SK-MEL-5 (cell line): ENCODE data around the gene ST6GALNAC5. TPM values are rescaled to one million over a fixed set of nuclear protein-coding genes. Genes with fewer than 3 reads are reported as not detected.

Experiments used
- DNase-seq: peaks from one replicate; pipeline ENCODE4 v3.0.0-alpha.2; 2016; ENCODE audit warnings: low read depth, low spot score
- in situ Hi-C: cut with HindIII; loops from 2 replicates; pipeline ENCODE4 v1.10.0; 2016; ENCODE audit warnings: low sequenced_read_pairs, high pct_unique_total_duplicates, low pct_unique_long_range_greater_than_20kb
- total RNA-seq: library from RNA; depleted of rRNA; stranded (reverse); fragments of >200 nt; shearing (Covaris generic); gene quantifications from 2 replicates; pipeline ENCODE4 v1.2.3, GENCODE V29; 2014

Gene ST6GALNAC5
- total RNA-seq, 1 experiment from 2014 or later = 2.1 TPM

DNA sequence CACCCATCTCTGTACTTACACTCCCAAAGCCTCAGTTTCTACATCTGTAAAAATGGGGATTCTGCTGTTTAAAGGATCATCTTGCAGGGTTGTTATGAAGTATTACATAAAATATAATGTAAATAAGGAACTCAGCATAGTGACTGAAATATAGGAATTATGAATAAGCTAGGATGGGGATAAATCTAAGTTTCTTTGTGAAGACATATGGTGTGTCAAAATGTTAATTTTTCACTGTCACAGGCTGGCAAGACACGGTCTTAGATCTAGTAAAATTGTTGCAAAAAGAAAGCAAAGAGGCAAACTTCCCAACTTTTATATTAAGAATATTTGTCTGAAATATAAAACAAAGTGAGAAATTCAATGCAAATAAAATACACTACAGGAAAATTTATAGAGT, 42.0 kb downstream of the ST6GALNAC5 start:
- in situ Hi-C loops = no loop called here
- DNase-seq = no peak

DNA sequence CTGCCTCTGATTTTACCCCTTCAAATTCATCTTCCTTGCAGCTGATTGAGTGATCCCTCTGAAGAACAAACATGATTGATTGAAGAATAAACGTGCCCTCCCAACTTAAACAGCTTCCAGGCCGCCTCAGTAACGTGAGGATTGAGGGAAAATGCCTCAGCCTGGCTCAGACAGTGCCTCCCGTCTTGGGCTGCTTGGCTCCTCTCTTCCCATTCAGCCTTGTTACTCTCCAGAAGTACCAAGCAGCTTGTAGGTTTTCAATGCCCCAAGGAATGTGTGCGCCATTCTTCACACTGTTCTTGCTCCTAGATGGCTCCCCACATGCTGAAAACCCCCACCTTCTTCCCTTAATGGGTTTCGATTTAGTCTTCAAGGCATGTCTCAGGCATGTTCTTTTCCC, 51.8 kb downstream of the ST6GALNAC5 start:
- in situ Hi-C loops = no loop called here
- DNase-seq = no peak

DNA sequence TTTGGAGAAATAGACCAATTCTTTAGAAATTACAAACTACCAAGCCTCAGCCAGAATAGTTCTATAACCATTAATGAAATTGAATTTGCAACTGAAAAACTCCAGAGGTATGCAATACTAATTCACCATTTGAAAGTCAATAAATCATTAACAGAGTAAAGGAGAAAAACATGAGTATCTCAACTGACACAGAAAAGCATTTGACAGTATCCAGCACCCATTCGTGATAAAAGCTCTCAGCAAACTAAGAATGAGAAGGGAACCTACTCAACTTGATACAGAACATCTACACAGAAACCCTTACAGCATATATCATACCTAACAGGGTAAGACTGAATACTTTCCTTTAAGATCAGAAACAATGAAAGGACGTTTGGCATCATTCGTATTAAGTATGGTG, 54.3 kb downstream of the ST6GALNAC5 start:
- DNase-seq = no peak
- in situ Hi-C loops = no loop called here

DNA sequence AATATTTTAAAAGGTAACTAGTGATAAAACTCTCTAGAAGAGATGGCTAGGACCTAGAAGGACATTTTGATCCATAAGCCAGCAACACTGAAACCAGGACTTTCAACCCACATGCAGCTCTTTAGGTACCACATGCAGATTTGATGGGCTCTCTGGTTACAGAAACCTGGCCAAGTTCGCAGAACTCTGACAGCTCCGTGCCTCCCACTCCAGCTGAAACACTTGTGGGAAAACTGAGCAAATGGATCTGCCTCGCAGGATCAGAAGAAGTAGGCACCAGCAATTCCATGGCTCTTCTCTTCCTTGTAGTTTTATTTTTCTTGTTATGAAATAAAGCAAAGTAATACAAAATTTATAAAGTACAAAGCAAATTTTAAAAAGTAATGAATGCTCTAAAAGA, 58.5 kb downstream of the ST6GALNAC5 start:
- in situ Hi-C loops = no loop called here
- no peak for DNase-seq

DNA sequence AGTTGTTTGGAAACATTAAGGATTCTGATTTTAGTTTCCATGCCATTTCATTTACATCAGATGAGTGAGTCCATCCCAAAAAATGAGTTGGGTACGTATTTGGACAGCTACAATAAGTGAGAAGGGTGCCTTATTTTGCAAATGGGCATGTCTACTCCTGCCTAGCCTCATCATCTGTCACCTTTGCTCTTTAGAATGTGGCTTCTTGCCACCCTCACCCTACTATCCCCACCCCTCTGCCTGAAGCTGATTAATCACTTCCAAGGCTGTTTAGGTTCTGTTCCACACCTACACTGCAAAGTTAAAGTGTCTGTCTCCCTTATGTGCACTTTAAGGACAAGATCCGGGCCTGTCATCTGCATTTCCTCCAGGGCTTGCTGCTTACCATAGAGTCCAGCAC, 61.2 kb downstream of the ST6GALNAC5 start:
- in situ Hi-C loops = no loop called here
- DNase-seq = no peak

DNA sequence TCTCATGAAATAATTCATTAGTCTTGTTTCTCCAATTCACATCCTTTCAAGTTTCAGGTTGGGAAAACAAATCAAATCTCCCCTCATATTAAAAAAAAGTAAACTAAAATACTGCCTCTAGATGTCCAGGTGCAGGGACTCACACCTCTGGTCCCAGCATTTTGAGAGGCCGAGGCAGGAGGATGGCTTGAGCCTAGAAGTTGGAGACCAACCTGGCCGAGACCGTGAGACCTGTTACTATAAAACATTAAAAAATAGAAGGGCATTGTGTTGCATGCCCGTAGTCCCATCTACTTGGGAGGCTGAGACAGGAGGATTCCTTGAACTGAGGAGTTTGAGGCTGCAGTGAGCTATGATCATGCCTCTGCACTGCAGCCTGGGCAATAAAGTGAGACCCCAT, 61.9 kb downstream of the ST6GALNAC5 start:
- in situ Hi-C loops = no loop called here
- no peak for DNase-seq

DNA sequence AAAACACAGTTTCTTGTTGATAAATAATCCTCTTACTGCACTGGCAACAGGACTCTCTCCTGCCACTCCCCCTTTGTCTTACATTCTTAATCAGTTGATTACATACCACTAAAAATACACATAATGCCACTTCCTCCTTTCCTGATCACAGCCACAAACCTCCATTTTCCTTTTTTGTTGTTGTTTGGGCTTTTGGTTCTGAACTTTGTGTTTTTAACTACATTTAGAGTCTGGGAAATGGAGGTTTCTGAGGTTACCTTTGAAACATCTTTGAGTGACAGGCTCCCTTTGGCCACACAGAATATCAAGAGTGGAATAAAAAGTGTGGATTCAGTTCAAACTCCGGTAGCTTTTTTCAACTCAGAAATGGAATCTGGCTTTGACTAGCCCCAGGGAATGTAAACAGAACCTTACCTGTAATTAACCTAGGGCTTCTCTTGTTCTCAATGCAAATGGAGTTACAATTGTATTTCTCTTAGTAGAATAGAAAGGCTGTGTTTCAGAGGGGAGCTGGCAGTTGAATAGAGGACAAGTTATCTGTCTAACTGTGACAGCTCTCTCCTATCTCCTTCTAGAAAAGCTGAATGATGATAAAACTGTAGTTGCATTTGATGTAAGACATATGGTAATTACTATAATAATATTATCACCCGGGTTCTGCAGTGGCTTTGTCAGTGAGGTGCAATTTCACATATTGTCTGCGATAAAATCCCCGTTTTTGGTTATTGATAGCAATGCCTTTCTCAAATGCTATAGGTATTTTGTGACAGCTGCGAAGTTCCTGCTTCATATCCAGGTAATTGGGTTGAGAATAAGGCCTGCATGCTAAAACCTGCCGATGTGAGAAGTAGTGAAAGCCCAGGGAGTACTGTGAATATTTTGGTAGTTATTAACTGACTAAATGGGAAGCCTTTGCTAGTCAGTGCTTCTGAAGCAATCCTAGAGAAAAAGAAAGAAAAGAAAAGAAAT, 66.9 kb downstream of the ST6GALNAC5 start:
- no peak for DNase-seq
- in situ Hi-C loops = no loop called here

DNA sequence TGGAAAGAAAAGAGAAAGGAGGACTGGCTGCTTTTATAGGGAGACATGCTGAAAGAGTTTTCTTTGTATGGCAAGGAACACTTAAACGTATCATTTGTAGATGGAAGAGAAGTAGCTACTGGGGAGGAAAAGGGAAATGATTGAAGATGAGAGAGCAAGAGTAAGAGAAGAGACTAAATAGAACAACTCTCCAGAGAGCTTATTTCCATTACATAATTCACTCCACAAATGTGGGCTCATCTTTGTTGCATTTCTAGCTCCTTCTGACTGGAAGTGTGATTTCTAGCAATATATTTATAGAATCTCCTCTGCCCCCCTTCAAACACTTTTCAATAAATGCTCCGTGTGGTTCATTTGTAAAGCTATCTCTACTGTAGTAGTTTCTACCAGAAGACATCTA, 71.0 kb downstream of the ST6GALNAC5 start:
- no peak for DNase-seq
- in situ Hi-C loops = no loop called here

DNA sequence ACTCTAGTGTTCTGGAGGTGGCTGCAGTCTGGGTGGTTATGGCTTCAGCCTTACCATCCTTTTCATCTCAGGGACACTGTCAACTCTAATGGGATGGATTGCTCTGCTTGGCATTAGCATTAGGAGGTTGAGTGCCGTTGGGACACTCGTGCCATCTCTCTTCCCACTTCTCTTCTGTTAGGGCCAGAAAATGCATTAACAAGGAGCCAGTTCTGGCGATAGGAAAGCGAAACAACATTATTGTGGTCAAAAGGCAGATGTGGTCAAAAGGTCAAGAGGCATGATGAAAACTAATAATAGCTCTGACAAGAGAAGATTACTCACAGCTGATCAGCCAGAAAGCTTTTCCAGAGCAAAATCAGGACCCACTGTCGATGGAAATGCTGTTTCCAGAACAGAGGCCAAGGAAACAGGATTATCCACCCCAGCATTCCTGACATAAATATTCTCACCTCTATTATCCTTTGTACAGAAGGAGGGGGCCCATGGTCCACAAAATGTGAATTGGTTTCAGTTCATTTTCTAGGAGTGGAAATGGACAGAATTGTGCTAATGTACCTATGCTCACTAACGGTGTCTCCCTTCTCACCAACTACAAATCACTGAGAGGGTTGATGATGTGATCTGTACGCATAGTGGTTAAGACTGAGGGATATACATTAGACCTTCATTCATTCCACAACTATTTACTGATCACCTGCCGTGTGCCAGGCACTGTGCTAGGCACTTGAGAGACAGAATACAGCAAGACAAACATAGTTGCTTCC, 72.0 kb downstream of the ST6GALNAC5 start:
- in situ Hi-C loops = no loop called here
- DNase-seq = peak; percentile 1

DNA sequence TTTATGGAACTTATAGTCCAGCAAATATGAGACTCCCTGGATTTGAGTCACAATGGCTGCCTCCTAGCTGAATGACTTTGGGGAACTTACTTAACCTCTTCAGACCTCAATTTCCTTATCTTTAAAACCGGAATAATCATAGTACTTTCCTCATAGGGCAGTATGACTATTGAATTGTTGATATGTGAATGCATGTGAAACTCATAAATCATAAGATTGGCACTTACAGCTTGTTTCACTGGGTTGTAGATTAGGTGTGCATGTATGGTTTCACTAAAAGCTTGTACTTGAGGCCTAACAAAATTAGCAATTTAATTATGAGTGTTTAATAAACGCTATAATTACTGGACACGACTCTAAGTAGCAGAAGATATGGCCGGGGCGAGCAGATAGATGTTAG, 72.5 kb downstream of the ST6GALNAC5 start:
- in situ Hi-C loops = no loop called here
- no peak for DNase-seq

DNA sequence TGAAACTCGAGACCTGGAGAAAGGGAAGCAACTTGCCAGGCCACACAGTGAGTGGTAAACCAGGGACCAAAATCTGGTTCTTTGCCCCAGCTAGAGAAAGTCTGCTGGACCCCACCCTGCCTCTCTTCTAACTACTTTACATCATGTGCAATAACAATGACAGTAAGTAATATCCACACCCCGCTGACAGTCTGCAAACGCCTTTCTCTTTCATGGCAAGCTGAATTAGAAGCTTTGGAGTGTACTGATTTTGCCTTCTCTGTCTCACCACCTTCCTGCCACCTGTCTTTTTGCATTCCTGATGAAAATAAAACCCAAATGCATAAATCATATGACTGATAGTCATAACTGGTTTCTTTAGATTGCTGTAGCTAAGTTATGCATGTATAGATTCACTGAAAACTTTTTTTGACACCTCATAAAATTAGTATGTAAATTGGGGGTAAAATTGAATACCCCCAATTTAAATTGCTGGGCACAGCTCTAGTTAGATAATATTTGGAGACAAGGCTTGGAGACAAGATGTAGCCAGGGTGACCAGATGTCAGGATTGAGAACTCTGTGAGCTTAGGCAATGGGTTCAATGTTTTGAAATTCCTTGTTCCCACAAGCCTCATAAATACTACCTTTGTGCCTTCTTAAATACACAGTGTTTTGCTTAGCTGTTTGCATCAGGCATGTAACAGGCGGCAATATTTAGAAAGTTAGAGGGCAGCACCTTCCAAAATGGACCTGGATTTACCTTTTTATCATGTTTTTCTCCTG, 73.5 kb downstream of the ST6GALNAC5 start:
- in situ Hi-C loops = no loop called here
- no peak for DNase-seq

DNA sequence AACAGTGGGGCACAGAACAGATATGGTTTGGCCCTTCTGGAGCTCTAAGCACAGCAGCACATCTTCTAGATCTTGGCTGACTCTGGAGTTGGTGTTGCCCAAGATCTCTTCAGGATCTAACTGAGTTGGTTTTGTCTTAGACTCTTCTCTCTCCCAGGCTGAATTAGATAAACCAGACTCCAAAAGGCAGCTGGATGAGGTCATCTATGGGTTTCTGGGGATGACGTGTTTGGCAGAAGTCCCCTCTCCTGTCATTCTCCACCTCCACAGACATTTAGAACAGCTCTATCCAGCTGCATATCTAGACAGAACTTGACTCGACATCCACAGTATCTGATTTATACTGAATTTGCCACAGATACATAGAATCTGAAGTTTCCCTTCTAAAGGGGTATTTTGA, 75.3 kb downstream of the ST6GALNAC5 start:
- DNase-seq = no peak
- in situ Hi-C loops = no loop called here

DNA sequence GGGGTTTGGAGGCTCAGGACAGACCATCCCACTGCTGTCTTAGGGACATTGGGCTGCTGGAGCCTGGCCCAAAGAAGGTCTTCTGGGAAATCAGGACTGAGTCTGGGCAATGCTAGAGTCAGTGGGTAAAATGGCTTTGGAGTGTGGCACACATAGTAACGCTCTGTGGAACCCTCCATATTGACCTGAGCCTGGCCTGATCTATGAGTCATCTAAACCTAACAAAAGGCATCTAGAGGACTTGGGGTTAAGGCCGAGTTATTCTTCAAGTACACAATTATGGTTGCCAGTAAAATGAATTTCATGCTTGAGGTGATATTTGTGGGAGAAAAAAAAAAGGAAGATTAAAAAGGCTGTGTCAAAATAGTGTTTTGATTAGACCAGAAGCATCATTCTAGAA, 77.7 kb downstream of the ST6GALNAC5 start:
- in situ Hi-C loops = no loop called here
- no peak for DNase-seq

DNA sequence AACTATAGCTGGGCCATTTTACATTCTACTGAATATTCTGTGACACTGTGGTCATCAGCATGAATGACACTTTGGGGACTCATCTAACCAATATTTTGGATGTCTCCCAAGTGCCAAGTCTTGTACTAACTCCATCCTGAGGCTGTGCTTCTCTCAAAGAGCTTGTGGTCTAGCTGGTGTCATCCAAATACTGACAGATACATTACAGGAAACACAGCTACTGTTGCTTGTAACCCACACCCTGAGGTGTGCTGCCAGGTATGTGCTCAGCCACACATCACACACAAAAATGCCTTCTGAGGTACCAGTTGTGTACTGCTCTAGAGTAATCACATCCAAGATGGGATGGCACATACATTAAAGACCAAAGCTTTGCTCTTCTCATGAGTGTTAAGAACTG, 81.6 kb downstream of the ST6GALNAC5 start:
- no peak for DNase-seq
- in situ Hi-C loops = no loop called here

DNA sequence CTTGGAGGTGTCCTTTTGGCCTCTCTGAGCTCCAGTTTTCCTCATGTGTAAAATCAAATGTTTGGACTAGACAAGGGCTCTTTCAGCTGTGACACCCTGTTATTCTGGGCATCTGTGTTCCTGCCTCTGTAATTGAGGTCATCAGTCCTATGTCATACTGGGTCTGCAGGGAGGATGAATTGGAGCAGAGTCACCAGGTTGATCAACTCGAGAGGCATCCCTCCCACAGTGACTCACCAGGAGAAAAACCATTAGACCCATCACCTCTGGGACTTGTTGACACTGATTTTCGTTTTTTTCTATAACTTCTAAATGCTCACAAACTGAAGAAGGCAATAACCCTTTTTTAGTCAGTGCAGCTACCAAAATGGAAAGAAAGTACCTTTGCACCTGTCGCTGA, 82.2 kb downstream of the ST6GALNAC5 start:
- DNase-seq = no peak
- in situ Hi-C loops = no loop called here

DNA sequence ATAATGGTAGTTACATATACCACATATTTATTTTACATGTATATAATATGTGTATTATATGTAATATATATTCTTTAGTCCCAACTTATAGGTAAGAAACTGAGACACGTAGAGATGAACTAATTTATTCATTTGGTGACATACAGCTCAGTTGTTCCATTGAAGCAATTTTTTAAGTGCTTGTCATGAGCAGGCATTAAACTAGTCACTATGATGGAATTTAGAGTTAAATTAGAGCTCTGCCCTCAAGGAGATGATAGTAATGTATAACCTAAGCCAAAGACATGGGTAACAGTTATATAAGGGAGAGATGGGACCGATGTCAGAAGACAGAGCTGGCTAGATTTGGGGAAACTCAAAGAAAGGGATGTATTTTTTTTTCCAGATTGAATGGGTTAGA, 83.0 kb downstream of the ST6GALNAC5 start:
- in situ Hi-C loops = no loop called here
- no peak for DNase-seq

DNA sequence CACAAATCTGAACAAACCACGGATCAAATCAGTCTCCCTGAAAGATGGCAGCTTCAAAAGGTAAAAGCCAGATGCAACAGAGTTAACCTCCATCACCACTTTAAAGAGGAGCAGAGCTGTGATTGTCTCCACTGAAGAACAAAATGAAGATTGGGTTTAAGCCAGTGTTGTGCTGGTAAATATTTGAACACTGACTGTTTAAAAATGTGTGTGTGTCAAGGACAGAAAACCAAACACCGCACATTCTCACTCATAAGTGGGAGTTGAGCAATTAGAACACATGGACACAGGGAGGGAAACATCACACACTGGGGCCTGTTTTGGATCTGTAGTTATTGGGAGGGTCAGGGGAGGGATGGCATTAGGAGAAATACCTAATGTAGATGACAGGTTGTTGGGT, 83.9 kb downstream of the ST6GALNAC5 start:
- no peak for DNase-seq
- in situ Hi-C loops = no loop called here

DNA sequence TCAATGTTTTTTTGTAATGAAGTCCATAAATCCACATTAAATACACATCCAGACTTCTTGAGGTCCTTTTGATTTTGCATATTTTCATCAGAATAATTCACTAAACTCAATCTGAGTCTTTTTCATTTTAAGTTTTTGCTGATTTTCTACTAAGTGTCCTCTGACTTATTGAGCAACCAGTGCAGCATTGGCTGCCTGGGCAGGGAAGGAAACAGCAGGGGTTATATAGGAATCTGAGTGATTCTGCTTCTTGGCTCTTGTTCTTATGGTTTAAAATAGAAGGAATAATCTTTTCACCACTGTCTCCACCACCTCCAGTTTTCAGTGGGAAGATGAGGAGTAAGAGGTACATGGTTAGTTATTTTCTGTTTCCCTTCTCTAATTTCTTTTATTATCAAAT, 88.4 kb downstream of the ST6GALNAC5 start:
- DNase-seq = no peak
- in situ Hi-C loops = no loop called here
